ENCODE results near the gene TLCD1. TPM values are rescaled to one million over a fixed set of nuclear protein-coding genes. Genes with fewer than 3 reads are reported as not detected.

TLCD1 gene
- polyA plus RNA-seq, 2 of the 4 experiments (the other 2 are of a cell fraction) = 36.7 to 83.3 TPM

- TF ChIP-seq CHD2 (IDR thresholded peaks at IDR 0.05; ENCODE audit: low read length, partially characterized antibody) (no peak), RAD21 (conservative IDR thresholded peaks at IDR 0.05 in 1 of 2, IDR thresholded peaks at IDR 0.05 in 1 of 2) (no peak), TP53 (CRISPR knock-in tag; IDR thresholded peaks at IDR 0.05) (peak; percentile 62; the same call in 1 of the 2 replicates), RCOR1 (IDR thresholded peaks at IDR 0.05; ENCODE audit: low read depth, low read length) (no peak), SREBF2 (IDR thresholded peaks at IDR 0.05) (no peak)
Measured at GRCh38 chr17:28710861-28711722, 14.9 kb downstream of the TLCD1 start (continued).

DNA sequence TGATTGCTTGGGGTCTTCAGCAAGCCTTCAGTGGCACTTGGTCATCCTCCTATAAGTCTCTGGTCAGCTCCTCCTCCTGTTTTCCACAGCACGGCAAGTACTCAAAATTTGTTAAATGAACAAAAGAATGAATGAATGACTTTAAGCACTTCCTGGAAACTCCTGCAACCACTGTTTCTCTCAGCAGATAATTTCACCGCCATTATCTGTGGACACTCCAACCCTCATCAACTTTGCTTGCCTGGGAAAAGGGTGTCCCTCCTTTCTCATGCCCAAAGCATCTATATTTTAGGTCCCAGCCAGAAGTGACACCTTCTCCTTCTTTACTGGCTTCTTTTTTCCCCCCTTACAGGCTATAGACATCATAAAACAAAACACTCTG lies 18.7 kb downstream of the TLCD1 start:
- CTCF ChIA-PET = interaction anchor here (0.7 to 17.6 kb wide), 4 partner anchors 12 to 38 kb away, joined by 3 to 335 read pairs (median 14); partner anchors contain the start of genes NEK8, RPL23A and TLCD1
- no peak for ATAC-seq
- TF ChIP-seq RAD21 (conservative IDR thresholded peaks at IDR 0.05 in 1 of 2, IDR thresholded peaks at IDR 0.05 in 1 of 2) (no peak), HOXA7 (CRISPR knock-in tag; IDR thresholded peaks at IDR 0.05) (no peak), SREBF2 (IDR thresholded peaks at IDR 0.05) (no peak), CBX8 (IDR thresholded peaks at IDR 0.05) (no peak), KDM1A (IDR thresholded peaks at IDR 0.05; ENCODE audit: low read depth) (no peak), EHF (CRISPR knock-in tag; IDR thresholded peaks at IDR 0.05) (no peak), FOSB (CRISPR knock-in tag; IDR thresholded peaks at IDR 0.05) (no peak), ZSCAN20 (CRISPR knock-in tag; IDR thresholded peaks at IDR 0.05) (no peak), HOXB5 (CRISPR knock-in tag; IDR thresholded peaks at IDR 0.05) (no peak), SMC3 (IDR thresholded peaks at IDR 0.05) (no peak), CEBPB (IDR thresholded peaks at IDR 0.05) (no peak), ZFP36 (IDR thresholded peaks at IDR 0.05; ENCODE audit: borderline replicate concordance, partially characterized antibody) (no peak), ZNF302 (CRISPR knock-in tag; IDR thresholded peaks at IDR 0.05) (no peak), POLR2AphosphoS2 (conservative IDR thresholded peaks at IDR 0.05; ENCODE audit: low read length) (no peak), RNF2 (IDR thresholded peaks at IDR 0.05; ENCODE audit: borderline replicate concordance, low read depth) (no peak)
- TF ChIP-seq, protein P1, sequence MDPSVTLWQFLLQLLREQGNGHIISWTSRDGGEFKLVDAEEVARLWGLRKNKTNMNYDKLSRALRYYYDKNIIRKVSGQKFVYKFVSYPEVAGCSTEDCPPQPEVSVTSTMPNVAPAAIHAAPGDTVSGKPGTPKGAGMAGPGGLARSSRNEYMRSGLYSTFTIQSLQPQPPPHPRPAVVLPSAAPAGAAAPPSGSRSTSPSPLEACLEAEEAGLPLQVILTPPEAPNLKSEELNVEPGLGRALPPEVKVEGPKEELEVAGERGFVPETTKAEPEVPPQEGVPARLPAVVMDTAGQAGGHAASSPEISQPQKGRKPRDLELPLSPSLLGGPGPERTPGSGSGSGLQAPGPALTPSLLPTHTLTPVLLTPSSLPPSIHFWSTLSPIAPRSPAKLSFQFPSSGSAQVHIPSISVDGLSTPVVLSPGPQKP (IDR thresholded peaks at IDR 0.05; ENCODE audit: low read depth, low read length) = no peak
- TF ChIP-seq, protein P2, sequence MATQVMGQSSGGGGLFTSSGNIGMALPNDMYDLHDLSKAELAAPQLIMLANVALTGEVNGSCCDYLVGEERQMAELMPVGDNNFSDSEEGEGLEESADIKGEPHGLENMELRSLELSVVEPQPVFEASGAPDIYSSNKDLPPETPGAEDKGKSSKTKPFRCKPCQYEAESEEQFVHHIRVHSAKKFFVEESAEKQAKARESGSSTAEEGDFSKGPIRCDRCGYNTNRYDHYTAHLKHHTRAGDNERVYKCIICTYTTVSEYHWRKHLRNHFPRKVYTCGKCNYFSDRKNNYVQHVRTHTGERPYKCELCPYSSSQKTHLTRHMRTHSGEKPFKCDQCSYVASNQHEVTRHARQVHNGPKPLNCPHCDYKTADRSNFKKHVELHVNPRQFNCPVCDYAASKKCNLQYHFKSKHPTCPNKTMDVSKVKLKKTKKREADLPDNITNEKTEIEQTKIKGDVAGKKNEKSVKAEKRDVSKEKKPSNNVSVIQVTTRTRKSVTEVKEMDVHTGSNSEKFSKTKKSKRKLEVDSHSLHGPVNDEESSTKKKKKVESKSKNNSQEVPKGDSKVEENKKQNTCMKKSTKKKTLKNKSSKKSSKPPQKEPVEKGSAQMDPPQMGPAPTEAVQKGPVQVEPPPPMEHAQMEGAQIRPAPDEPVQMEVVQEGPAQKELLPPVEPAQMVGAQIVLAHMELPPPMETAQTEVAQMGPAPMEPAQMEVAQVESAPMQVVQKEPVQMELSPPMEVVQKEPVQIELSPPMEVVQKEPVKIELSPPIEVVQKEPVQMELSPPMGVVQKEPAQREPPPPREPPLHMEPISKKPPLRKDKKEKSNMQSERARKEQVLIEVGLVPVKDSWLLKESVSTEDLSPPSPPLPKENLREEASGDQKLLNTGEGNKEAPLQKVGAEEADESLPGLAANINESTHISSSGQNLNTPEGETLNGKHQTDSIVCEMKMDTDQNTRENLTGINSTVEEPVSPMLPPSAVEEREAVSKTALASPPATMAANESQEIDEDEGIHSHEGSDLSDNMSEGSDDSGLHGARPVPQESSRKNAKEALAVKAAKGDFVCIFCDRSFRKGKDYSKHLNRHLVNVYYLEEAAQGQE (IDR thresholded peaks at IDR 0.05) = no peak

More for the DNA sequence above, 18.7 kb downstream of the TLCD1 start:
- no peak for DNase-seq (ENCODE audit: low read depth in 1 of 2, low spot score in 1 of 2)
- Histone ChIP-seq H3K9me3 (no peaks in the 10 kb centered on the region), H3K4me3 (no peak overlapping the region), H3K4me2 (no peak overlapping the region), H3K4me1 (peaks cover 10% of the 10 kb centered on the region), H3K27ac (no peak overlapping the region)
- POLR2A ChIA-PET = interaction anchor here (4.8 kb wide), 1 partner anchor 12 kb away, joined by 54 read pairs; the partner anchor contains the start of gene RPL23A
- no peak for FAIRE-seq
- WGBS (ENCODE audit: missing lambda C conversion rate) = 89% methylated on average over 2 of the region's 2 CpGs
